CD14-positive monocyte (primary cell): ENCODE results near the gene ZNF423. TPM values are rescaled to one million over a fixed set of nuclear protein-coding genes. Genes with fewer than 3 reads are reported as not detected.

ENCODE experiments used
- DNase-seq, 3 donors: peaks; one replicate each; pipeline ENCODE4 v3.0.0-alpha.2; 2011 to 2022
- H2AFZ ChIP-seq: 2 replicates; pipeline ENCODE4 v1.6.0; 2012; ENCODE audit warnings: mild to moderate bottlenecking, low read depth, low read length, inconsistent platforms; ENCODE audit not compliant: insufficient read depth, poor library complexity, severe bottlenecking
- H3K27ac ChIP-seq, 2 donors: 1 replicate in 1 of 2; 2 replicates in 1 of 2; pipeline ENCODE4 v1.5.1; 2012 to 2013; ENCODE audit warnings: low read length in 2 of 2, control low read depth in 1 of 2, inconsistent platforms in 1 of 2, low read depth in 1 of 2, mild to moderate bottlenecking in 1 of 2
- H3K27me3 ChIP-seq, 2 donors: one replicate each; pipeline versions ENCODE4 v1.6.0 to v1.6.1; 2011 to 2013; ENCODE audit warnings: low read length in 2 of 2; ENCODE audit not compliant: control insufficient read depth in 2 of 2, insufficient read depth in 2 of 2
- H3K36me3 ChIP-seq, 2 donors: replicated peaks in 1 of 2; 1 replicate in 1 of 2; 2 replicates in 1 of 2; pipeline versions ENCODE4 v1.5.1 to v1.6.1; 2012 to 2013; ENCODE audit warnings: low read length in 2 of 2, control low read depth in 1 of 2, inconsistent platforms in 1 of 2, mild to moderate bottlenecking in 1 of 2; ENCODE audit not compliant: insufficient read depth in 2 of 2, control insufficient read depth in 1 of 2
- H3K4me1 ChIP-seq, 2 donors: 1 replicate in 1 of 2; 2 replicates in 1 of 2; pipeline versions ENCODE4 v1.5.1 to v1.6.1; 2012 to 2013; ENCODE audit warnings: low read length in 2 of 2, control low read depth in 1 of 2, inconsistent platforms in 1 of 2, mild to moderate bottlenecking in 1 of 2, moderate library complexity in 1 of 2; ENCODE audit not compliant: insufficient read depth in 2 of 2, control insufficient read depth in 1 of 2
- H3K4me2 ChIP-seq: replicated peaks from 2 replicates; pipeline ENCODE3; 2012; ENCODE audit warnings: low read length, moderate library complexity, mild to moderate bottlenecking; ENCODE audit not compliant: poor library complexity, severe bottlenecking; ENCODE audit errors: extremely low read depth
- H3K4me3 ChIP-seq, 3 experiments: fragments of 200-600 bp in 1 of 3; sonication (generic) in 1 of 3; replicated peaks in 1 of 3; 1 replicate in 2 of 3; 2 replicates in 1 of 3; pipeline ENCODE4 v1.5.1; 2011 to 2013; ENCODE audit warnings: low read length in 3 of 3, mild to moderate bottlenecking in 3 of 3, control low read depth in 2 of 3, low read depth in 2 of 3, inconsistent platforms in 1 of 3, moderate library complexity in 1 of 3
- H3K79me2 ChIP-seq: 2 replicates; pipeline ENCODE4 v1.6.0; 2012; ENCODE audit warnings: mild to moderate bottlenecking, control low read depth, inconsistent platforms, low read length, moderate library complexity; ENCODE audit not compliant: insufficient read depth
- H3K9ac ChIP-seq: 2 replicates; pipeline ENCODE4 v1.6.0; 2017; ENCODE audit warnings: low read length, mild to moderate bottlenecking; ENCODE audit not compliant: insufficient read depth, poor library complexity, severe bottlenecking
- H3K9me3 ChIP-seq, 2 donors: replicated peaks in 1 of 2; 1 replicate in 1 of 2; 2 replicates in 1 of 2; pipeline versions ENCODE4 v1.5.1 to v1.6.1; 2012 to 2013; ENCODE audit warnings: low read length in 2 of 2, control low read depth in 1 of 2; ENCODE audit not compliant: control insufficient read depth in 1 of 2, insufficient read depth in 1 of 2
- H4K20me1 ChIP-seq: 2 replicates; pipeline ENCODE4 v1.6.0; 2012; ENCODE audit warnings: mild to moderate bottlenecking, low read length, control low read depth, moderate library complexity; ENCODE audit not compliant: insufficient read depth
- H3K27ac Mint-ChIP-seq, 7 donors: one replicate each; pipeline ENCODE4 v1.8.0; 2020; ENCODE audit warnings: mild to moderate bottlenecking in 7 of 7, mixed read lengths in 7 of 7, moderate library complexity in 6 of 7, inconsistent platforms in 2 of 7
- H3K27me3 Mint-ChIP-seq, 3 donors: one replicate each; pipeline ENCODE4 v1.8.0; 2021 to 2022; ENCODE audit warnings: low read depth in 3 of 3, mild to moderate bottlenecking in 3 of 3, mixed read lengths in 3 of 3, moderate library complexity in 3 of 3, inconsistent platforms in 1 of 3
- H3K36me3 Mint-ChIP-seq, 2 donors: one replicate each; pipeline ENCODE4 v1.8.0; 2020; ENCODE audit warnings: mixed read lengths in 2 of 2, inconsistent platforms in 1 of 2, mild to moderate bottlenecking in 1 of 2
- H3K4me1 Mint-ChIP-seq: one replicate; pipeline ENCODE4 v1.8.0; 2020; ENCODE audit warnings: mild to moderate bottlenecking, mixed read lengths
- H3K4me3 Mint-ChIP-seq, 2 donors: one replicate each; pipeline ENCODE4 v1.8.0; 2020; ENCODE audit warnings: mild to moderate bottlenecking in 2 of 2, mixed read lengths in 2 of 2, moderate library complexity in 1 of 2
- H3K9me3 Mint-ChIP-seq, 7 donors: one replicate each; pipeline ENCODE4 v1.8.0; 2020 to 2022; ENCODE audit warnings: mixed read lengths in 7 of 7, mild to moderate bottlenecking in 6 of 7, moderate library complexity in 6 of 7, inconsistent platforms in 2 of 7
- WGBS: methylation state at CpG from one replicate; pipeline ENCODE4 v1.1.5; 2013; ENCODE audit warnings: missing lambda C conversion rate; ENCODE audit not compliant: insufficient coverage; 5-methylcytosine and 5-hydroxymethylcytosine counted together
- intact Hi-C, 2 donors: fragments of 100-400 bp; cut with micrococcal nuclease; formaldehyde crosslinking; loops; one replicate each; pipeline versions ENCODE4 v1.15.0 to v1.15.1; 2023
- polyA plus RNA-seq, 3 donors: library from polyadenylated mRNA; depleted of rRNA in 1 of 3; unstranded in 2 of 3; stranded (reverse) in 1 of 3; fragments of 300-500 nt in 2 of 3; fragments of >200 nt in 1 of 3; fragmentation: Illumina TruSeq in 2 of 3; gene quantifications; 1 replicate in 2 of 3; 2 replicates in 1 of 3; pipeline ENCODE4 v1.2.3, GENCODE V29; 2012 to 2021
- TF ChIP-seq, protein P1 (sequence below): fragments of 200-600 bp; IDR thresholded peaks from one replicate; pipeline ENCODE4 v1.8.0; 2022; ENCODE audit warnings: antibody characterized with exemption, mild to moderate bottlenecking

The ZNF423 gene
- polyA plus RNA-seq, 3 donors: not detected

DNA sequence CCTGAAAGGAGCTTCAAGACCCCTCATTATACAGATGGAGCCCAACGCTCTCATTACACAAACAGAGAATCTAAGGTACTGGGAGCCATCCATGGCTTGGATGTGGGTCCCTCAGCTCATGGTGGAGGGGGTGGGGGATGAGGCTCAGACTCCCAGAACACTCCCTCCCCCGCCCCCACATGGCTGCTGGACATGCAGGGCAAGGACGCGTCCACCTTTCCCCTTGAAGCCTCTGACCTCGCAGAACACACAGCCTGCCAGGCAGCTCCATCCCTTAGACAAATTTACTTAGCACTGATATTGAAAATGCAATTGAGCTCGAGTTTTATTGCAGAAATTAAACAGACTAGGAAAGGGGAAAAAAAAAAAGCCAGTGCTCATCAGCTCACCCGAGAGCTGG is 203.9 kb downstream of the ZNF423 start:
- H3K4me2 ChIP-seq: no peak overlapping the region
- peaks cover 9 to 12% of the 10 kb centered on the region in 2 donors for H3K9me3 ChIP-seq
- no peak overlapping the region for H2AFZ ChIP-seq
- no peak for DNase-seq
- H3K4me3 ChIP-seq: no peak overlapping the region
- H4K20me1 ChIP-seq: no peaks in the 10 kb centered on the region
- Mint-ChIP-seq H3K36me3 (no peaks in the 10 kb centered on the region), H3K27me3 (peaks cover 4 to 9% (median 5%) of the 10 kb centered on the region in 3 donors), H3K4me3 (no peak overlapping the region), H3K4me1 (no peaks in the 10 kb centered on the region), H3K27ac (no peak overlapping the region), H3K9me3 (peaks cover 9 to 21% (median 16%) of the 10 kb centered on the region in 7 donors)
- WGBS: 100% methylated on average over 1 of the region's 7 CpGs
- TF ChIP-seq, protein P1, sequence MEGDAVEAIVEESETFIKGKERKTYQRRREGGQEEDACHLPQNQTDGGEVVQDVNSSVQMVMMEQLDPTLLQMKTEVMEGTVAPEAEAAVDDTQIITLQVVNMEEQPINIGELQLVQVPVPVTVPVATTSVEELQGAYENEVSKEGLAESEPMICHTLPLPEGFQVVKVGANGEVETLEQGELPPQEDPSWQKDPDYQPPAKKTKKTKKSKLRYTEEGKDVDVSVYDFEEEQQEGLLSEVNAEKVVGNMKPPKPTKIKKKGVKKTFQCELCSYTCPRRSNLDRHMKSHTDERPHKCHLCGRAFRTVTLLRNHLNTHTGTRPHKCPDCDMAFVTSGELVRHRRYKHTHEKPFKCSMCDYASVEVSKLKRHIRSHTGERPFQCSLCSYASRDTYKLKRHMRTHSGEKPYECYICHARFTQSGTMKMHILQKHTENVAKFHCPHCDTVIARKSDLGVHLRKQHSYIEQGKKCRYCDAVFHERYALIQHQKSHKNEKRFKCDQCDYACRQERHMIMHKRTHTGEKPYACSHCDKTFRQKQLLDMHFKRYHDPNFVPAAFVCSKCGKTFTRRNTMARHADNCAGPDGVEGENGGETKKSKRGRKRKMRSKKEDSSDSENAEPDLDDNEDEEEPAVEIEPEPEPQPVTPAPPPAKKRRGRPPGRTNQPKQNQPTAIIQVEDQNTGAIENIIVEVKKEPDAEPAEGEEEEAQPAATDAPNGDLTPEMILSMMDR: no peak
- no peaks in the 10 kb centered on the region for H3K4me1 ChIP-seq
- no peaks in the 10 kb centered on the region for H3K36me3 ChIP-seq
- H3K9ac ChIP-seq: no peak overlapping the region
- no peaks in the 10 kb centered on the region for H3K27me3 ChIP-seq
- intact Hi-C loops: no loop called here
- no peak overlapping the region for H3K27ac ChIP-seq
- H3K79me2 ChIP-seq: no peaks in the 10 kb centered on the region

DNA sequence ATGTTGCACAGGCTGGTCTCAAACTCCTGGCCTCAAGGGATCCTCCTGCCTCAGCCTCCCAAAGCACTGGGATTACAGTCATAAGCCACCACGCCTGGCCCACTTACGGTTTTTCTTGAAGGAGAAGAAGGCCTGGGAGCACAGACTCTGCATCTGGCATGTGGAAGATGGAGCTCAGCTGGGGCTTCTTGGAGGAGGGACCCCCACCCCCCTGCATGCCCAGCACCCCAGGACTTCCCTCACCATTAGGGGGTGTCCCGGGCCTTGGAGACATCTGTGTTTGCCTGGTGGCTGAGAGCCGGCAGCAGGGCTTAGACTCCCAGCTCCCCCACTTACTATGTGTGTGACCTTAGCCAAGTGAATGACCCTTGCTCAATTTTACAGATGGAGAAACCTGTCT is 204.7 kb downstream of the ZNF423 start:
- Histone ChIP-seq H3K9ac (no peak overlapping the region), H4K20me1 (no peaks in the 10 kb centered on the region), H3K4me1 (no peaks in the 10 kb centered on the region), H3K4me3 (no peak overlapping the region), H3K4me2 (no peak overlapping the region), H3K36me3 (no peaks in the 10 kb centered on the region), H3K27ac (no peak overlapping the region), H3K27me3 (no peaks in the 10 kb centered on the region), H3K79me2 (no peaks in the 10 kb centered on the region), H3K9me3 (peaks cover 13 to 20% of the 10 kb centered on the region in 2 donors), H2AFZ (no peak overlapping the region)
- intact Hi-C loops: no loop called here
- H3K27ac Mint-ChIP-seq: no peak overlapping the region
- H3K9me3 Mint-ChIP-seq: peaks cover 11 to 28% (median 20%) of the 10 kb centered on the region in 7 donors
- H3K4me3 Mint-ChIP-seq: no peak overlapping the region
- WGBS: no CpG with 5 or more reads among the region's 4 CpGs
- H3K27me3 Mint-ChIP-seq: peaks cover 4 to 9% (median 7%) of the 10 kb centered on the region in 3 donors
- no peaks in the 10 kb centered on the region for H3K36me3 Mint-ChIP-seq
- TF ChIP-seq, protein P1: no peak
- no peaks in the 10 kb centered on the region for H3K4me1 Mint-ChIP-seq
- no peak for DNase-seq
